H1 (cell line): Measurements from ENCODE around the gene RANBP9. TPM values are rescaled to one million over a fixed set of nuclear protein-coding genes. Genes with fewer than 3 reads are reported as not detected.

Source experiments
- polyA plus RNA-seq, 7 experiments: library from polyadenylated mRNA; depleted of rRNA in 3 of 7; stranded (reverse) in 5 of 7; unstranded in 2 of 7; fragments of >200 nt in 5 of 7; fragments of 200-250 nt in 2 of 7; gene quantifications; 1 replicate in 5 of 7; 2 replicates in 1 of 7; 4 replicates in 1 of 7; pipeline versions ENCODE4 v1.2.1 to v1.2.3, GENCODE V29; 2011 to 2013; ENCODE audit warnings: missing spikeins in 2 of 7, mixed read lengths in 2 of 7
- total RNA-seq: library from RNA; stranded (reverse); fragmentation: NEBNext Ultra II Directional; extraction: Animal tissue kit (Norgen Biotek cat#: 25700); gene quantifications from 2 replicates; pipeline ENCODE4 v1.2.1, GENCODE V29; 2021

RANBP9 gene
- total and polyA plus RNA-seq, 2 of the 8 experiments (the other 6 are each of a cell fraction or from before 2014, with no cell fraction given), result 13.0 to 36.7 TPM

Other genes starting within 250 kb of the RANBP9 start
- gene GFOD1, start 224.2 kb downstream of the RANBP9 start, total RNA-seq, result 8.5 and 8.8 TPM in 2 replicates
- 2.5 and 3.4 TPM in 2 replicates for gene GFOD1, start 224.2 kb downstream of the RANBP9 start, polyA plus RNA-seq (2011; rRNA removed)
- 13.0 and 14.7 TPM in 2 replicates for gene SIRT5, start 137.2 kb downstream of the RANBP9 start, total RNA-seq
- gene SIRT5, start 137.2 kb downstream of the RANBP9 start, polyA plus RNA-seq (2011; rRNA removed), result 7.4 and 8.0 TPM in 2 replicates
- gene NOL7, start 96.5 kb downstream of the RANBP9 start, total RNA-seq, result 67.8 and 70.4 TPM in 2 replicates
- 16.4 and 22.8 TPM in 2 replicates for gene NOL7, start 96.5 kb downstream of the RANBP9 start, polyA plus RNA-seq (2011; rRNA removed)
- gene MCUR1, start 102.7 kb upstream of the RANBP9 start, total RNA-seq, result 35.9 and 37.3 TPM in 2 replicates
- 7.0 and 9.6 TPM in 2 replicates for gene MCUR1, start 102.7 kb upstream of the RANBP9 start, polyA plus RNA-seq (2011; rRNA removed)
- gene RNF182, start 213.1 kb upstream of the RANBP9 start, total RNA-seq, result 10.7 and 13.0 TPM in 2 replicates
- gene RNF182, start 213.1 kb upstream of the RANBP9 start, polyA plus RNA-seq (2011; rRNA removed), result 4.2 and 6.2 TPM in 2 replicates